K562 (cell line): Measurements from ENCODE around the gene BDP1. TPM values are rescaled to one million over a fixed set of nuclear protein-coding genes. Genes with fewer than 3 reads are reported as not detected.
A peak's percentile ranks its signal among the peaks of the same experiment; 100 is the strongest.

ENCODE experiments used
- C11orf30 ChIP-seq: fragments of 450-650 bp; IDR thresholded peaks from 2 replicates; pipeline ENCODE4 v1.6.1; 2016; ENCODE audit warnings: low read depth, mild to moderate bottlenecking
- CEBPG ChIP-seq, 3 experiments: fragments of 200-800 bp in 1 of 3; sonication (Bioruptor generic) in 1 of 3; sonication (generic) in 1 of 3; formaldehyde crosslinking in 1 of 3; IDR thresholded peaks in 2 of 3; conservative IDR thresholded peaks in 1 of 3; 2 replicates each; pipeline versions ENCODE4 v1.6.1 to v1.8.0; 2016 to 2022; ENCODE audit warnings: missing compliant biosample characterization in 2 of 3, missing genetic modification characterization in 2 of 3, mild to moderate bottlenecking in 1 of 3, missing genetic modification reagents in 1 of 3
- CREB1 ChIP-seq, 2 experiments: sonication (generic) in 1 of 2; formaldehyde crosslinking in 1 of 2; IDR thresholded peaks; 2 replicates each; pipeline versions ENCODE4 v1.6.1 to v1.8.0; 2012 to 2022; ENCODE audit warnings: inconsistent platforms in 1 of 2, mild to moderate bottlenecking in 1 of 2, missing genetic modification reagents in 1 of 2, moderate library complexity in 1 of 2
- MAZ ChIP-seq, 2 experiments: fragments of 450-650 bp in 1 of 2; sonication (generic) in 1 of 2; formaldehyde crosslinking; IDR thresholded peaks in 1 of 2; conservative IDR thresholded peaks in 1 of 2; 2 replicates each; pipeline versions ENCODE4 v1.4.0 to v1.5.0; 2020; ENCODE audit warnings: mild to moderate bottlenecking in 1 of 2, missing genetic modification reagents in 1 of 2
- MNT ChIP-seq, 2 experiments: fragments of 450-650 bp; conservative IDR thresholded peaks; 2 replicates each; pipeline ENCODE4 v1.6.1; 2017; ENCODE audit warnings: mild to moderate bottlenecking in 2 of 2, moderate library complexity in 2 of 2
- MYC ChIP-seq, 2 experiments: fragments of 250-450 bp in 1 of 2; sonication (Bioruptor Pico) in 1 of 2; IDR thresholded peaks; 2 replicates each; pipeline versions ENCODE4 v1.5.1 to v1.6.1; 2012 to 2021; ENCODE audit warnings: low read depth in 2 of 2, borderline replicate concordance in 1 of 2, improper control_type of control experiment in 1 of 2, low read length in 1 of 2, mild to moderate bottlenecking in 1 of 2, moderate library complexity in 1 of 2
- NONO ChIP-seq, 2 experiments: fragments of 200-400 bp in 1 of 2; fragments of 450-650 bp in 1 of 2; formaldehyde crosslinking in 1 of 2; IDR thresholded peaks; 2 replicates each; pipeline ENCODE4 v1.6.1; 2017; ENCODE audit warnings: low read depth in 2 of 2, mild to moderate bottlenecking in 2 of 2, moderate library complexity in 2 of 2, low read length in 1 of 2
- POLR2A ChIP-seq: fragments of 450-650 bp; conservative IDR thresholded peaks from 2 replicates; pipeline ENCODE4 v1.6.1; 2016
- POLR2AphosphoS5 ChIP-seq: IDR thresholded peaks from 2 replicates; pipeline ENCODE4 v1.6.1; 2011; ENCODE audit warnings: mild to moderate bottlenecking, low read depth, low read length, moderate library complexity; ENCODE audit not compliant: control insufficient read depth, insufficient read depth
- STAG1 ChIP-seq: sonication (generic); formaldehyde crosslinking; IDR thresholded peaks from 2 replicates; pipeline ENCODE4 v1.5.0; 2020; ENCODE audit warnings: missing genetic modification reagents, borderline replicate concordance
- ZEB2 ChIP-seq: fragments of 450-650 bp; IDR thresholded peaks from 2 replicates; pipeline ENCODE4 v1.6.1; 2016
- ZNF140 ChIP-seq: fragments of 250-450 bp; sonication (Bioruptor Pico); IDR thresholded peaks from 2 replicates; pipeline ENCODE4 v1.8.0; 2021; ENCODE audit warnings: moderate library complexity, mild to moderate bottlenecking, inconsistent platforms
- ZNF232 ChIP-seq: sonication (generic); formaldehyde crosslinking; IDR thresholded peaks from 2 replicates; pipeline ENCODE4 v1.8.0; 2022; ENCODE audit warnings: mild to moderate bottlenecking, missing genetic modification reagents
- ZNF75A ChIP-seq: fragments of 450-650 bp; formaldehyde crosslinking; IDR thresholded peaks from 2 replicates; pipeline ENCODE4 v1.4.0; 2020; ENCODE audit warnings: mild to moderate bottlenecking
- ZNF830 ChIP-seq: fragments of 250-450 bp; sonication (Bioruptor Pico); IDR thresholded peaks from 2 replicates; pipeline ENCODE4 v1.5.0; 2021; ENCODE audit warnings: mild to moderate bottlenecking
- ZSCAN32 ChIP-seq: fragments of 450-650 bp; formaldehyde crosslinking; IDR thresholded peaks from 2 replicates; pipeline ENCODE4 v1.4.0; 2020; ENCODE audit warnings: mild to moderate bottlenecking, moderate library complexity
- polyA plus RNA-seq, 8 experiments: library from polyadenylated mRNA; depleted of rRNA in 4 of 8; stranded (reverse) in 5 of 8; unstranded in 3 of 8; fragments of >200 nt; fragmentation: Nextera tagmentation in 2 of 8; fragmentation: Illumina TruSeq in 1 of 8; extraction: Ambion mirVana in 2 of 8; extraction: Trizol in 1 of 8; gene quantifications; 2 replicates each; pipeline versions ENCODE4 v1.2.1 to v1.2.3, GENCODE V29; 2011 to 2014; ENCODE audit warnings: inconsistent platforms in 1 of 8, missing spikeins in 1 of 8
- total RNA-seq, 7 experiments: library from RNA; depleted of rRNA in 6 of 7; stranded (reverse); fragments of >200 nt in 6 of 7; fragmentation: Illumina TruSeq in 2 of 7; extraction: Trizol in 2 of 7; gene quantifications; 2 replicates each; pipeline versions ENCODE4 v1.2.1 to v1.2.3, GENCODE V29; 2011 to 2021; ENCODE audit warnings: low replicate concordance in 1 of 7
- TF ChIP-seq, protein P1 (sequence below): sonication (generic); formaldehyde crosslinking; IDR thresholded peaks from 2 replicates; pipeline ENCODE4 v1.8.0; 2022; ENCODE audit warnings: mild to moderate bottlenecking, missing genetic modification reagents
- TF ChIP-seq, protein P2 (sequence below), 2 experiments: IDR thresholded peaks; 2 replicates each; pipeline ENCODE4 v1.6.1; 2011; ENCODE audit warnings: borderline replicate concordance in 1 of 2, control low read depth in 1 of 2, low read depth in 1 of 2, low read length in 1 of 2, mild to moderate bottlenecking in 1 of 2, mixed read lengths in 1 of 2, moderate library complexity in 1 of 2; ENCODE audit not compliant: insufficient read depth in 1 of 2, insufficient read length in 1 of 2, poor library complexity in 1 of 2, severe bottlenecking in 1 of 2; ENCODE audit errors: extremely low read depth in 1 of 2
- TF ChIP-seq, protein P3 (sequence below): fragments of 450-650 bp; IDR thresholded peaks from 2 replicates; pipeline ENCODE4 v1.6.1; 2017; ENCODE audit warnings: antibody characterized with exemption

BDP1 gene
- total and polyA plus RNA-seq, 9 of the 15 experiments (the other 6 are each of a cell fraction or from before 2014, with no cell fraction given): 6.9 to 47.3 (median 23.9) TPM

DNA sequence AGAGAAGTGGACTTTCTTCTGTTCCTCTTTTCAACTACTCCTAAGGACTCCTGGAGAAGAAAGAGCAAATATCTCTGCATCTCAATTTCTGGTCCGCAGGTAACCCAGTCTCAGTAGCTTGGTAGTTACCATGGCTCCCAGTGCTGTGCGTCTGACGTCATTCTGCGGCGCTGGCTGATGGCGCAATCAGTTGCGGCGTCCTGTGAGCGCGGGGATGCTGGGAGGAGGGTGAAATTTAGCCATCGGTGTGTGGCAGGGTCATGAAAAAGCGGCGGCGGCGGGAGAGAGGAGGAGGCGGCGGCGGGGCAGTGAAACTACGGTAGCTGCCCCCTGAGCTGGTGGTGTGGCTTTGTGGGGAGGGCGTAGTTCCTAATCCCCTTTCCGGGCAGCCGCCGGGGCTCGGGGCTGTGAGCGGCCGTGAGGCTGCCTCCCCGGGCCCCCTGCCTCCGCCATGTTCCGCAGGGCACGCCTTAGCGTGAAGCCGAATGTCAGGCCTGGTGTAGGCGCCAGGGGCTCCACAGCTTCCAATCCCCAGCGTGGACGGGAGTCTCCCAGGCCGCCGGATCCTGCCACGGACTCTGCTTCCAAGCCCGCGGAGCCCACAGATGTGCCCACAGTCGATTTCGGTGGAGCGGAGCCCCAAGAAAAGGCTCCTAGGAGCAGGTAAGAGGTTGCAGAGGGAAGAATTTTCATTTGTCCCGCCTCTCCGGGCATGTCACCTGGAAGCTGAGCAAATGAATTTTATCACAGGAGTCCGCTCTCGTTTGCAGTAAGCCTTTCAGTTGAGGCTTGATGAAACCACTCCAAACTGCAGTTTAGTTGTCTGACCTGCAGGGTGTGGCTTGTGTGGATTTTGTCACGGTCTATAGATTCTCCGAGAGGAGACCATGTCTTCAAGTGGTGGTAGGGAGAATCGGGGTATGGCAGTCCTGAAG is at the start of gene BDP1 (continued):
- TF ChIP-seq, protein P1, sequence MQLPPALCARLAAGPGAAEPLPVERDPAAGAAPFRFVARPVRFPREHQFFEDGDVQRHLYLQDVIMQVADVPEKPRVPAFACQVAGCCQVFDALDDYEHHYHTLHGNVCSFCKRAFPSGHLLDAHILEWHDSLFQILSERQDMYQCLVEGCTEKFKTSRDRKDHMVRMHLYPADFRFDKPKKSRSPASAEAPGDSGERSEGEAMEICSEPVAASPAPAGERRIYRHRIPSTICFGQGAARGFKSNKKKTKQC: peak; percentile 79
- peak in 1 of 2 experiments; percentile 67; a peak in 1 of 4 replicates for TF ChIP-seq NONO (IDR thresholded peaks at IDR 0.05; ENCODE audit: low read depth in 2 of 2, low read length in 1 of 2)
- TF ChIP-seq MYC (IDR thresholded peaks at IDR 0.05; ENCODE audit: low read depth, low read length): peak; percentile 91
- TF ChIP-seq MYC (CRISPR knock-in tag; IDR thresholded peaks at IDR 0.05; ENCODE audit: borderline replicate concordance, low read depth): peak; percentile 79; the same call in 1 of the 2 replicates
- peak; percentile 97 for TF ChIP-seq C11orf30
- TF ChIP-seq ZNF140 (CRISPR knock-in tag): no peak
- TF ChIP-seq, protein P2, sequence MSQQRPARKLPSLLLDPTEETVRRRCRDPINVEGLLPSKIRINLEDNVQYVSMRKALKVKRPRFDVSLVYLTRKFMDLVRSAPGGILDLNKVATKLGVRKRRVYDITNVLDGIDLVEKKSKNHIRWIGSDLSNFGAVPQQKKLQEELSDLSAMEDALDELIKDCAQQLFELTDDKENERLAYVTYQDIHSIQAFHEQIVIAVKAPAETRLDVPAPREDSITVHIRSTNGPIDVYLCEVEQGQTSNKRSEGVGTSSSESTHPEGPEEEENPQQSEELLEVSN (IDR thresholded peaks at IDR 0.05; ENCODE audit: borderline replicate concordance in 1 of 2, extremely low read depth in 1 of 2, insufficient read depth in 1 of 2, insufficient read length in 1 of 2, low read depth in 1 of 2, low read length in 1 of 2, poor library complexity in 1 of 2, severe bottlenecking in 1 of 2): peak; percentile 16 to 20
- TF ChIP-seq ZEB2: 0 out of 2 replicates have a peak, but pooled peaks have one; percentile 9
- TF ChIP-seq MAZ (CRISPR knock-in tag; conservative IDR thresholded peaks at IDR 0.05 in 1 of 2, IDR thresholded peaks at IDR 0.05 in 1 of 2): peak in 1 of 2 experiments; percentile 74; a peak in 3 of 4 replicates
- no peak for TF ChIP-seq ZNF232 (CRISPR knock-in tag)
- TF ChIP-seq CREB1 (IDR thresholded peaks at IDR 0.05): peak; percentile 99
- peak; percentile 99 for TF ChIP-seq CREB1 (CRISPR knock-in tag; IDR thresholded peaks at IDR 0.05)
- TF ChIP-seq MNT (conservative IDR thresholded peaks at IDR 0.05): peak; percentile 89 to 92
- TF ChIP-seq, protein P3, sequence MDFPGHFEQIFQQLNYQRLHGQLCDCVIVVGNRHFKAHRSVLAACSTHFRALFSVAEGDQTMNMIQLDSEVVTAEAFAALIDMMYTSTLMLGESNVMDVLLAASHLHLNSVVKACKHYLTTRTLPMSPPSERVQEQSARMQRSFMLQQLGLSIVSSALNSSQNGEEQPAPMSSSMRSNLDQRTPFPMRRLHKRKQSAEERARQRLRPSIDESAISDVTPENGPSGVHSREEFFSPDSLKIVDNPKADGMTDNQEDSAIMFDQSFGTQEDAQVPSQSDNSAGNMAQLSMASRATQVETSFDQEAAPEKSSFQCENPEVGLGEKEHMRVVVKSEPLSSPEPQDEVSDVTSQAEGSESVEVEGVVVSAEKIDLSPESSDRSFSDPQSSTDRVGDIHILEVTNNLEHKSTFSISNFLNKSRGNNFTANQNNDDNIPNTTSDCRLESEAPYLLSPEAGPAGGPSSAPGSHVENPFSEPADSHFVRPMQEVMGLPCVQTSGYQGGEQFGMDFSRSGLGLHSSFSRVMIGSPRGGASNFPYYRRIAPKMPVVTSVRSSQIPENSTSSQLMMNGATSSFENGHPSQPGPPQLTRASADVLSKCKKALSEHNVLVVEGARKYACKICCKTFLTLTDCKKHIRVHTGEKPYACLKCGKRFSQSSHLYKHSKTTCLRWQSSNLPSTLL: no peak
- TF ChIP-seq ZNF75A (CRISPR knock-in tag): no peak
- TF ChIP-seq POLR2AphosphoS5: peak; percentile 88
- peak; percentile 96 for TF ChIP-seq CEBPG (CRISPR knock-in tag; IDR thresholded peaks at IDR 0.05)
- TF ChIP-seq CEBPG (tag; conservative IDR thresholded peaks at IDR 0.05 in 1 of 2, IDR thresholded peaks at IDR 0.05 in 1 of 2): peak; percentile 94 to 95
- peak; percentile 95 for TF ChIP-seq POLR2A
- no peak for TF ChIP-seq ZSCAN32 (CRISPR knock-in tag)
- TF ChIP-seq STAG1 (CRISPR knock-in tag): no peak
- no peak for TF ChIP-seq ZNF830 (CRISPR knock-in tag)
